KOPT-K1 (cell line): ENCODE measurements around the gene FOXP3.

ENCODE experiments used
- H3K27ac ChIP-seq: fragments of 200-600 bp; sonication (generic); 2 replicates; pipeline ENCODE4 v1.5.1; 2016; ENCODE audit warnings: antibody characterized with exemption, mild to moderate bottlenecking, low read depth, low read length; ENCODE audit not compliant: poor library complexity, severe bottlenecking
- H3K36me3 ChIP-seq: fragments of 200-600 bp; sonication (generic); 2 replicates; pipeline ENCODE4 v1.5.1; 2017; ENCODE audit warnings: antibody characterized with exemption, mild to moderate bottlenecking, low read length, moderate library complexity; ENCODE audit not compliant: insufficient read depth
- H3K9me3 ChIP-seq: fragments of 200-600 bp; sonication (generic); 2 replicates; pipeline ENCODE4 v1.5.1; 2017; ENCODE audit warnings: antibody characterized with exemption, low read length, mild to moderate bottlenecking; ENCODE audit not compliant: insufficient read depth, poor library complexity, severe bottlenecking

FOXP3 gene

GRCh38 chrX:49204017-49204416 is 60.5 kb downstream of the FOXP3 start:
- no peaks in the 10 kb centered on the region for H3K9me3 ChIP-seq
- no peak overlapping the region for H3K27ac ChIP-seq
- no peaks in the 10 kb centered on the region for H3K36me3 ChIP-seq

GRCh38 chrX:49203536-49203935 is 61.0 kb downstream of the FOXP3 start:
- H3K27ac ChIP-seq: no peak overlapping the region
- H3K9me3 ChIP-seq: no peaks in the 10 kb centered on the region
- H3K36me3 ChIP-seq: no peaks in the 10 kb centered on the region

- H3K27ac ChIP-seq: no peak overlapping the region
- no peaks in the 10 kb centered on the region for H3K9me3 ChIP-seq
- no peaks in the 10 kb centered on the region for H3K36me3 ChIP-seq
Measured at GRCh38 chrX:49202022-49202421, 62.5 kb downstream of the FOXP3 start.
